Bone marrow (tissue), 2 donors: ENCODE measurements around the gene TRPM3.

Experiments
- DNase-seq, 2 donors: peaks; one replicate each; lab custom pipeline; 2025; lab: John Stamatoyannopoulos, UW

Gene TRPM3

GRCh38 chr9:70883963-70884793, 237.2 kb downstream of the TRPM3 start:
- DNase-seq = no peak

- no peak for DNase-seq
Measured at GRCh38 chr9:70883056-70883455, 238.4 kb downstream of the TRPM3 start.

DNA sequence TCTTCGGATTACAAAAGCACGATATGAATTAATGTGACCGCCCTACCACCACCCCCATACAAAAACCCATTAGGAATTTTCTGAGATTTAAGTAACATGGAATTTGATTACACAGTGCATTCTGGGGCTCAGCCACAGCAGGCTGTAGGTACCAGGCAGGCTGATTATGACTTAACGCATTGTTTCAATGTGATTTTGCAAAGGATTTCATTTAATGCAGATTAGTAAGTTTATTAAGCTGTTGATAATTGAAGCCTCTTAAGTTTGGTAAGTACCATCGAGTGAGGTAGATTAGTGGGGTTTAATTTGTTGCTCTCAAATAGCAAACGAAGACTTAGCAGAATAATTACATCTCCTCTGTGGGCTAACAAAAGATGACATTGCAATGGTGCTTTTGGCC, 240.1 kb downstream of the TRPM3 start:
- DNase-seq = no peak

DNA sequence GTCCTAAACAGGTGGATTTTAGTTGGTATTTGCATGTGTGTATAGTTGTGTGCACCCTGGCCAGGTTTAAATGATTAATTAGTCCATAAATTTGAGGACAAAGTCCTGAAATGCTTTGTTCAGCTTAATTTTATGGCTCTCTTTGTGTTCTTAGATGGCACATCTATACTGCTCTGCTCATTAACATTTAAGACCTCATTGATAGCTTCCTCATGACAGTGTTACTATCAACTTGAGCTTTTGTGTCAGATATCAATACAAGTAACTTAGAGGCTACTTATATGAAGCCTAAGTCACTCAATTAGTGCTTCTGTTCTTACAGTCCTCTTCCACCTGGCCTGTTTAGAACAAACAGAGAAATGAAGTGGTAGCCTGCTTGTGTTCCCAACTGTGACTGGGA, 240.9 kb downstream of the TRPM3 start:
- DNase-seq = no peak

DNA sequence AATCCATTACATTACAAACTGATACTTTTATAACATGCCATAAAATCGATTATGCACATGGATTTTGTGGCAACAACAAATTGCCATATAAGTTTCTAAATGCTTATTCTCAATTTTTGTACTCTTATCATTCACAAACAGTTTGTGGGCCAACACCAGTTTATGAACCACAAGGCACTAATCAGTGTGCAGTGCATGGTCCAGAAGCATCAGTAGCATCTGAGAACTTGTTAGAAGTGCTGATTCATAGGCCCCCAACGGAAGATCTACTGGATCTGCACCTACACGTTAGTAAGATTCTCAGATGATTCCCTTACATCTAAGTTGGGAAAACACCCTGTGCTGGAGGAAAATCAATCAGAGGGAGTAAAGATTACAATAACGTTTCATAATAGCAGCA, 242.8 kb downstream of the TRPM3 start:
- DNase-seq = no peak

GRCh38 chr9:70874451-70874850, 247.0 kb downstream of the TRPM3 start:
- no peak for DNase-seq

- DNase-seq = no peak
Measured at GRCh38 chr9:70873506-70873905, 247.9 kb downstream of the TRPM3 start.

DNA sequence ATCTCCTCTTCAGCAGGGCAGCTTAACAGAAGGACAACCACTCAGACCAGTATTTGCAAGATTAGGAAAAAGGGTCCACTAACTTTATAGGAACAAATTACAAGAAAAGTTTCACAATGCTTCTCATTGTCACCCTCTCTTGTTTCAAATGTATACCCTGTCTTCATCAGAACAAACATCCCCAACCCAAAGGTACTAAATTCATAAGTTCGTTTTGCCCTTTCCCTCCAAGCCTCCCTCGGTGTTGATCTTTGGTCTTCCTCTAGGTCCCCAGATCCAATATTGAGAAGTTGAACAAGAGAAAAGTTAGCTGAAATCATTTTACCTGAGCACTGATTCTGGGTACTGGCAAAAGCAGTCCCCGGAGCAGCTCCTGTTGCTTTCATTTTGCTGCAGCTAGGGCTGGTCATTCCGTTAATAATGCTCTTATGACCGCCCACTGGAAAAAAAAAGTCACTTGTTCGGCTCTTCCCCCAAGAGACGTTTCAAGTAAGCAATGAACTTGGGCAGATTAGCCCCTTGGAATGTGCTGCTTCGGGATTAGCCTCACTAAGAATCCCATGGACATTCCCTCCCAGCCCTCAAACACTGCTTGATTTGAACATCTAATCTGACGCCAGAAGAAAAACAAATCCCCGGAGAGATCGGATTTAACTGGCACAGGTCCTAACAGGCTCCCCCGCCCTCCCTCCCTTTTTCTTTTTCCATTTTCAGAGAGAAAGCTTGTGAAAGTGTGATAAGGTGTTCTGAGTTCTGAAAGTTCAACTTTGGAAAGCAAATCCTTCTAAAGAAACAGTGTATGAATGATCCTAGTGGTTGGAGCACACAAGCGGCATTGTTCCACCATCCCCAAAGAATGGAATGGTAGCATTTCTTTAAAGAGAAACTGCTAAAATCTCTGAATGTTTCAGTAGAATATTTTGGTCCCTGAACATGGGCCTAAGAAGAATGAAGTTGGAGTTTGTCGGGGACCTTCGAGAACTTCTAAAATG, 252.5 kb downstream of the TRPM3 start:
- DNase-seq = no peak

- DNase-seq = no peak
Measured at GRCh38 chr9:70868041-70868440, 253.4 kb downstream of the TRPM3 start.

DNA sequence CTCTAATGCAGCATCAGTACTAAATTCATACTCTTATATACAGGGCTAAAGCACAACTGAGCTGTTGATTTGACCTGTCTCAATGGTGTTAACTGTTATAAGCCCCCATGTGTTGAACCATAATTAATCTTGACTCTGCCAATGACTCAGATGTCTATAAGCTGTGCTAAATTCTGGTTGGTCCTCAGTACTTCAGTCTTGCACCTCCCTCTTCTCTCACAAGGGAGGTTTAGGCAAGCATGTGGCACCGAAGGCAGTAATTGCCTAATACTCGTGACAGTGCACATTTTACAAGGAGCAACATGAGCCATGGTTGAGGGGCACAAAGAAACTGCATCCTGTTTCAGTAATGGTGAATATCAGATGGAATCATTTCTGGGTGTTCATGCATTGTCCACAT, 255.9 kb downstream of the TRPM3 start:
- no peak for DNase-seq

DNA sequence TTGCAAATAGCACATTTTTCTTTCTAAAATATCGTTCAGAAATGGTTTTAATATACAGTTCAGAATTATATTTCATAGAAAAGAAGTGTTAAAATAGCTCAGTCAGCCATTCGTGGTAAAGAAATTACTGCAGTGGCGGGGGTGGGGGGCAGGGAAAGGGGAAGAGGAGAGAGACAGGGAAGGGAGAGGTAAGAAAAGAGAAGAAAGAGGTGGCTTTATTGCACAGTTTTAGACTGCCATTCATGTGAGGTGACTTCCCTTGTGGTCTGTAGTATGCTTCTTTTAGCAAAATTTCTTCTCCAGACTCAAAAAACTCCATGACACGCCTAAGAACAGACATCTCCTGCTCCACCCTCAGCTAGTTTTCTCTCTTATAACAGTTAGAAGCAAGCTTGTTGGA, 259.6 kb downstream of the TRPM3 start:
- DNase-seq = no peak

DNA sequence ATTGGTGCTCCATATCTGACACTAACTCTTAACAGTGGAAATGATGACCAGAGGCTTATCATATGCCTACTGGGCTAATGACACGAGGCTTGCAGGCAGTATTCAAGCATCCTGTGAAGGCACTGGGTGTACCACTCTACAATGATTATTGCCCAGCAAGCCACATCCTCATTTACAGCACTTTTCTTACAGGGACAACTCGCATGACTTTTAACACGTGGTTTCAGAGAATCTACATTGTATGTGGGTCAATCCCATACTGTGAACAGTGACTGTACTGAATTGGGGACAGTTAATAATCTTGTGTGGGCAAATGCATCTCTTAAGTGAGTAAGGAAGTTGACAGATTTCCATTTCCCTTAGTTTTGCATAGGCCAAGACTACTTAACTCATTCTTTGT, 260.0 kb downstream of the TRPM3 start:
- DNase-seq = no peak

DNA sequence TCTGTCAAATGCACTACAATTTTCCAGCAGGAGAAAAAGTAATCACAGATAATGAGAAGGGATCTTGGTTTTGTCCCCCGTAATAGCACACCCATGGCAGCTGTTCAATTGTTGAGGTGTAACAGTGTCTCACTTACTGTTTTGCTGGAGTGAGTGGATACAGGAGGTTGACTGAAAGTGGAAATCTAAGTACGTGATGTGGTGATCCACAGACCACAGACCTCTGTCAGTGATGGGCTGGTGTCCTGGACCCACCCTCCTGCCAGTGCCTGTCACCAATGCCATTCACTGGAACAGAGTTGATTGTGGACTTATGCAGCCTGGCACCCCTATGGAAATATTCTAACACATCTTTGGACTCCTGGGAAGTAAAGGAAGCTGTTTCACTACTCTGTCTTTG, 261.7 kb downstream of the TRPM3 start:
- no peak for DNase-seq

DNA sequence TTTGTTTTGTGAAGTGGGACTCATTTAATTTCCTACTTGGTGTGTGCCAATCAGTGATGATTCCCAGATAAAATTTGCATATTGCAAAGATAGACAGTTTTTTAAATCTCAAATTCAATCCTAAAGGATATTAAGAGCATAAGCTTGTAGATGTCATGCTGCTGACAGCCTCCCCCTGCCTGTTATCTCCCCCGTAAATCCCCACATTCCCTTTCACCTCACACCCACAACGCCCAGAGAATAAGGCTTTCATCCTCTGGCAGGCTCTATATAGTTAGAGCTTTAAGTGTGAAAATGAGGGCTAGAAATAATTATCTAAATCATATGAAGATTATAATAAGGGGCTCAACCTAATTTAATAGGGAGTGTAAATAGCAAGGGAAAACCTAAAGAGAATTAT, 265.0 kb downstream of the TRPM3 start:
- no peak for DNase-seq

GRCh38 chr9:70852711-70853240, 268.6 kb downstream of the TRPM3 start:
- DNase-seq = no peak

GRCh38 chr9:70840266-70840665, 281.2 kb downstream of the TRPM3 start:
- DNase-seq = no peak

DNA sequence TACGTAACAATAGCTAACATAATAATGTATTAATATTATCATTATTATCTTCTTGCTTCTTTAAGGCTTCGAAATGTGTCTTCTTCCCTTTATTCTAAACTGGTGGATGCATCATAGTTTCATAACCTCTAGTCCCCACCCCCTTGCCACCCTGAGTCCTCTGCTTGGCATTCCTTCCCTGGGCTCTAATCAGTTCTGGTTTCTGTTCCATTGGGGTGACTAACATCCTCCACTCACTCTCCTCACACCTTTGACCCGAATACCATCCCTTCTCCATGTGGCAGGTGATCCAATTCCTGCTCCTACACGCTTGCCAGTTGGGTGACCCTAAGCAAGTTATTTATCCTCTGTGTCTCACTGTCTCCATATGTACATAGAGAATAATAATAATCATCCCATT, 286.1 kb downstream of the TRPM3 start:
- DNase-seq = no peak

DNA sequence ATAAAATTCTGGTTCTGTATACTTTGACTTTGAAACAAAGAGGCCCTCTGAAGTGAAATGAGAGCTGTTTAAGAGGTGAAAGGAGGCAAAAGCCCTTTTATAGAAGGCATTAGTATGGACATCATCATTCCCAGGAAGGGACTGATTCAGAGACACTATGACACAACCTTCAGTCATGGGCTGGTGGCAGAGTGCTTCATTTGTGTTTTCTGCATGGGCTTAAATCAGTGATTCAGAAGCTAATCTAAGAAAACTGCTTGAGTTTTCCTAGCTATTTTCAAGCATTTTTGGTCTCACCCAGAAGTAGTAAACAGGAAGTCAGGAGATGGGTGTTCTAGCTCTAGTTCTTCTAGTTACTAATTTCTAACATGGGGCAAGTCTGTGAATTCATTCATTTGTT, 288.9 kb downstream of the TRPM3 start:
- DNase-seq = no peak

DNA sequence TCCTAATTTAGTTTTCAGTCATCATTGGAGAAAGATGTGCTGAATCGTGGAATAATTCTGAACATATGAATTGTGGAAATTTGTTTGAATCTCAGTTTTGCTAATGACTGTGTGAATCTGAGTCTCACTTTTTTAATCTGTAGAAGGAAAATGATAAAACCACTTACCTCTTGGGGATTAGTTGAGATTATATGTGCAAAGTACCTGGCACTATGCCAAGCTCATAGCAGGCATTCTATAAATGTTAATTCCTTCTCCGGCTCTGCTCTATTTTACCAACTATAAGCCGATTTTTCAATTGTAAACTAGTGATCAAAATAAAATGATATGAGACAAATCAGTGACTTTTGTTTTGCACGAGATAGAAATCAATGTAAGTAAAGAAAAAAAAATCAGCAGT, 290.8 kb downstream of the TRPM3 start:
- no peak for DNase-seq

GRCh38 chr9:70829591-70830265, 291.7 kb downstream of the TRPM3 start:
- no peak for DNase-seq

DNA sequence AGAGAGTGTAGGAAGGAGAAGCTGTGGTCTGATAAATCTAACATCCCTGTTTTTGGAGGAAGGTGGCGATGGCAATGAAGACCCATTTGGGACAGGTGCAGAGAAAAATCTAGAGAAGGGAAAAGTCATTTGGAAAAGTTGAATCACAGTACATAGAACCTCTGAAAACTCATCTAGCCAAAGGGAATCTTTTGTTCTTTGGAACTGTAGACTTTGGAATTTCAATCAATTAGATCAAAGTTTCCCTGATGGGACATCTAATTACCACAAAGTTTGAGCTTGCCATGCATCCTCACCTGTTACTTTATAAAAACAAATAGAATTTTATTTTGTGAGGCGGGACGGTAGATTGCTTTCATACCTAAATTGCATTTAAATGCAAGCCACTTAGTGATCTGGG, 294.9 kb downstream of the TRPM3 start:
- no peak for DNase-seq

DNA sequence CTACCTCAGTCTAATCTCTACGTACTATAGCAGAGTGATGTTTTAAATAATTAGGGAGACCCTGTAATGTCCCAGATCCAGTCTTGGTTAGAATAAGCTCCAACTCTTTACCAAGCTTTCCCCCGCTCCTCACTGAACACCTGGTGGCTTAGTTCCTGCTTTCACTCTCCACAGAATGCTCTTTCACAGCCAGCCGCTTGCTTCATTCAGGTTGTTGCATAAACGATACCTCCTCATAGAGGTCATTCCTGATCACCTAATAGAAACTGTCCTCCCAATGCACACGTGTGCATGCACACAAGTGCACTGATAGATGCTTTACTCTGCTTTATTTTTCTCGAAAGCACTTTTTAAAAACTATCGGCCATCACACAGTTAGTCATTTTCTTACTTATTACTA, 298.1 kb downstream of the TRPM3 start:
- DNase-seq = no peak
